ENCODE data around the gene PATZ1. TPM values are rescaled to one million over a fixed set of nuclear protein-coding genes. Genes with fewer than 3 reads are reported as not detected.
A peak's percentile ranks its signal among the peaks of the same experiment; 100 is the strongest.

PATZ1 gene
- total RNA-seq, 1 donor from 2014 or later: 18.4 TPM

DNA sequence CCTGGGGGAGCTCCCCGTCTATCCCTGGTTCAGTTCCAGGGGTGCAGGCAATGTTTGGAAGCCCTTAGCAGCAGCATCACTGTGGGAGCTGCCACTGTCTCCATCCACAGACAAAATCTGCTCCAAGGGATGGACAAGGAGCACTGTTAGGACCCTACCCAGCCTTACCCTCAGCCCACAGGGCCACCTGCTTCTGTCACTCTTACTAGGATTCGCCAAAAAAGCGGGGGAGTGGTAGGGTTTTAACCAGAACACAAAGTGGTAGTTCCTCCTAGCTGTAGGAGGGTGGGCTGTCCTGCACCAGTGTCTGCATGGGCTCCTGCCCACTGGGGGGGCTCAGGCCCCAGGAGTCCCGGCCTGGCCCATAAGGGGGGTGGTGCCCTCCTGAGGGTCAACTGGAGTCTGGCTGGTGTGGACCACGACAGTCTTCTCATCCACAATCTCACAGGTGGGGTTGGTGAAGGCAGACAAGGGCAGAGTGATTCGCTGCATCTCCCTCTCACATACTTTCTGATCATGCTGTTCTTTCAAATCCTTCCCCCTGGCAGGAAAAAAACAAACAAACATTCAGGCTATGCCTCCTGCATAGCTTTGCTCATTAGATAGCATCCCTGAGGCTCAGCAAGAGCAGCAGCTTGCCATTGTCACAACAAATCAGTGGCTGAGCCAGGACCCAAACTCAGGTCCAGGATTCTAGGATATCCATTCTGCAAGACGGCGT lies 63.2 kb downstream of the PATZ1 start:
- no peak for DNase-seq (ENCODE audit: extremely low spot score in 2 of 2)
- Histone ChIP-seq H3K4me1 (peaks cover 14% of the 10 kb centered on the region), H3K27ac (peak overlapping the region; percentile 18), H3K9me3 (no peaks in the 10 kb centered on the region), H3K27me3 (no peaks in the 10 kb centered on the region), H3K4me3 (no peak overlapping the region), H3K36me3 (peaks cover 0 to 60% of the 10 kb centered on the region in 2 donors)
- TF ChIP-seq POLR2A (IDR thresholded peaks at IDR 0.05) (no peak), POLR2AphosphoS5 (IDR thresholded peaks at IDR 0.05; ENCODE audit: insufficient read depth in 1 of 2, low read depth in 1 of 2) (no peak), CTCF (IDR thresholded peaks at IDR 0.05) (no peak)
- intact Hi-C loops (cut with DNase I): no loop called here

- Histone ChIP-seq H3K4me1 (peaks cover 9% of the 10 kb centered on the region), H3K4me3 (no peak overlapping the region), H3K27me3 (no peaks in the 10 kb centered on the region), H3K27ac (no peak overlapping the region), H3K36me3 (peaks cover 0 to 60% of the 10 kb centered on the region in 2 donors), H3K9me3 (no peaks in the 10 kb centered on the region)
- intact Hi-C loops (cut with DNase I): no loop called here
- TF ChIP-seq CTCF (IDR thresholded peaks at IDR 0.05) (no peak), POLR2AphosphoS5 (IDR thresholded peaks at IDR 0.05; ENCODE audit: insufficient read depth in 1 of 2, low read depth in 1 of 2) (no peak)
- no peak for DNase-seq (ENCODE audit: extremely low spot score in 2 of 2)
Observed at GRCh38 chr22:31281733-31282132, 64.4 kb downstream of the PATZ1 start.

GRCh38 chr22:31279821-31280505 lies 66.2 kb downstream of the PATZ1 start:
- H3K36me3 ChIP-seq: peaks cover 0 to 65% of the 10 kb centered on the region in 2 donors

GRCh38 chr22:31279327-31279669 lies 66.8 kb downstream of the PATZ1 start:
- H3K4me1 ChIP-seq: peaks cover under 1% of the 10 kb centered on the region
- H3K4me3 ChIP-seq: no peak overlapping the region
- H3K27ac ChIP-seq: peak overlapping the region; percentile 51
- no peak for DNase-seq (ENCODE audit: extremely low spot score in 2 of 2)
- no peaks in the 10 kb centered on the region for H3K9me3 ChIP-seq
- intact Hi-C loops (cut with DNase I): no loop called here
- H3K27me3 ChIP-seq: no peaks in the 10 kb centered on the region
- H3K36me3 ChIP-seq: peaks cover 0 to 65% of the 10 kb centered on the region in 2 donors
- no peak for TF ChIP-seq POLR2AphosphoS5 (IDR thresholded peaks at IDR 0.05; ENCODE audit: insufficient read depth in 1 of 2, low read depth in 1 of 2)

More at GRCh38 chr22:31279821-31280505, 66.2 kb downstream of the PATZ1 start:
- Histone ChIP-seq H3K4me1 (peaks cover 7% of the 10 kb centered on the region), H3K27ac (no peak overlapping the region), H3K4me3 (no peak overlapping the region), H3K27me3 (no peaks in the 10 kb centered on the region), H3K9me3 (no peaks in the 10 kb centered on the region)
- DNase-seq (ENCODE audit: extremely low spot score in 2 of 2): no peak
- TF ChIP-seq POLR2AphosphoS5 (IDR thresholded peaks at IDR 0.05; ENCODE audit: insufficient read depth in 1 of 2, low read depth in 1 of 2) (no peak), CTCF (IDR thresholded peaks at IDR 0.05) (no peak), POLR2A (IDR thresholded peaks at IDR 0.05) (no peak)
- intact Hi-C loops (cut with DNase I): no loop called here

- no peak for DNase-seq (ENCODE audit: extremely low spot score in 2 of 2)
- Histone ChIP-seq H3K4me1 (no peaks in the 10 kb centered on the region), H3K9me3 (no peaks in the 10 kb centered on the region), H3K27me3 (no peaks in the 10 kb centered on the region), H3K27ac (peak overlapping the region; percentile 51), H3K36me3 (peaks cover 0 to 65% of the 10 kb centered on the region in 2 donors), H3K4me3 (no peak overlapping the region)
- TF ChIP-seq POLR2A (IDR thresholded peaks at IDR 0.05) (no peak), POLR2AphosphoS5 (IDR thresholded peaks at IDR 0.05; ENCODE audit: insufficient read depth in 1 of 2, low read depth in 1 of 2) (no peak), CTCF (IDR thresholded peaks at IDR 0.05) (no peak)
- intact Hi-C loops (cut with DNase I): no loop called here
Observed at GRCh38 chr22:31278626-31279326, 67.4 kb downstream of the PATZ1 start.

Data from vagina (tissue), 2 donors.